Measurements from ENCODE around the gene FAM78A.

Gene FAM78A

DNA sequence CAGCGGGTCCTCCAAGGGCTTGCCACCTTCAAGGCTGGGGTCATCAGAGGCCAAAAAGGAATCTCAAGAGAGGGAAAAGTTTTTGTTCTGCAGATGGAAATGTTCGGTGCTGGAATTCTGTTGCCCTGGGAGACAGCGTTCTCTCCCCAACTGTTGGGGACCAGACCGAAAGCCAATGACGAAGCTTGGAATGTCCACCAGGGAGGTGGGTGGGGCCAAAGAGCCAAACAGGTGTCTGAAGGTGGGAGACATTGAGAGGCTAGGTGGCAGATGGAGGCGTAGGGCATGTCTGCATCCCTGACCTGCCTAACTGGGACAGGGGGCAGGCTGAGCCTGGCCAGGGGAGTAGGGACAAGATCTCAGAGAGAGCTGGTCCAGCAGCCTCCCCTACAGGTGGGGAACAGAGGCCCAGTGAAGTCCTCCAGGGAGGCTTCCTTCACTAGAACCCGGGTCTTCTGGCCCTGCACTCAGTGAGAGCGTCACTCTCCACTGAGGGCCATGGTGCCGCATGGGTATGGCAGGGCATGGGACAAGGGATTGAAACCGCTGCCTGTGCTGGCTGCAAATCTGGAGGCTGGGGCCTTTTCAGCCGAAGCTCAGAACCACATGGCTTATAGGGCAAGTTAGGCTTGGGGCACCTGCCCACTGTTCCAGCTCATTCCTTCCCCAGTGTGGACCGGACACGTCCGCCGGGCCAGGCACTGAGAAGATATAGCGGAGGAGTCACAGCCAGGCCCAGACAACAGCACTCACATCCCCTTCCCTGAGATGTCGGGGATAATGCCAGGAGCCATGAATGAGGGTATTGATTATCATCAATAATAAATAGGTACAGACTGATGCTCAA lies 5.0 kb upstream of the FAM78A start:
- 88 to 91% methylated on average over 17 of the region's 17 CpGs for WGBS, 2 experiments
- Histone ChIP-seq H3K36me3 (ENCODE audit: control insufficient read depth, insufficient read depth, low read length) (no peaks in the 10 kb centered on the region), H3K27me3 (ENCODE audit: control insufficient read depth, insufficient read depth, low read length, poor library complexity, severe bottlenecking) (peaks cover 44% of the 10 kb centered on the region), H3K4me3 (ENCODE audit: insufficient read depth, low read depth, low read length) (no peak overlapping the region), H3K9me3 (ENCODE audit: control insufficient read depth, low read length) (no peaks in the 10 kb centered on the region), H3K4me1 (ENCODE audit: control insufficient read depth, insufficient read depth, low read length) (no peaks in the 10 kb centered on the region), H3K27ac (ENCODE audit: insufficient read depth, low read depth, low read length, poor library complexity, severe bottlenecking) (no peak overlapping the region)

DNA sequence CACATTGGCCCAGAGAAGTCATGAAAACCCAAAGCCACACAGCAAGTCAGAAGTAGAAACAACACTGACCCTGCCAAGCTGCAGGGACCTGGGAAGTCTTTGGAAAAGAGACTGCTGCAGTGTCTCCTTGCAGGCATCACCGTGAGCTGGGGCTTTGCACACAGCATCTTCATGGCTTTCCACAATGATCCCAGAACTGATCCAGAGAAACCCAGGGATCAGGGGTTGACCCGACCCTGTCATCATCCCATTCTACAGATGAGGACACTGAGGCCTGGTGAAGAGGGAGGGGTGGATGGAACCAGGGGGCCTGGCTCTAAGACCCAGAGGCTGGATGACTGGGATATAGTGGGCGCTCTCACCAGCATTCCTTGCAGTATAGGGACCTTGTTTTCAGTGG lies 4.3 kb upstream of the FAM78A start:
- H3K4me3 ChIP-seq (ENCODE audit: insufficient read depth, low read depth, low read length), result no peak overlapping the region
- 86 to 89% methylated on average over 3 of the region's 3 CpGs for WGBS, 2 experiments
- no peaks in the 10 kb centered on the region for H3K36me3 ChIP-seq (ENCODE audit: control insufficient read depth, insufficient read depth, low read length)
- H3K27ac ChIP-seq (ENCODE audit: insufficient read depth, low read depth, low read length, poor library complexity, severe bottlenecking), result no peak overlapping the region
- no peaks in the 10 kb centered on the region for H3K9me3 ChIP-seq (ENCODE audit: control insufficient read depth, low read length)
- H3K4me1 ChIP-seq (ENCODE audit: control insufficient read depth, insufficient read depth, low read length), result no peaks in the 10 kb centered on the region
- H3K27me3 ChIP-seq (ENCODE audit: control insufficient read depth, insufficient read depth, low read length, poor library complexity, severe bottlenecking), result peaks cover 51% of the 10 kb centered on the region

DNA sequence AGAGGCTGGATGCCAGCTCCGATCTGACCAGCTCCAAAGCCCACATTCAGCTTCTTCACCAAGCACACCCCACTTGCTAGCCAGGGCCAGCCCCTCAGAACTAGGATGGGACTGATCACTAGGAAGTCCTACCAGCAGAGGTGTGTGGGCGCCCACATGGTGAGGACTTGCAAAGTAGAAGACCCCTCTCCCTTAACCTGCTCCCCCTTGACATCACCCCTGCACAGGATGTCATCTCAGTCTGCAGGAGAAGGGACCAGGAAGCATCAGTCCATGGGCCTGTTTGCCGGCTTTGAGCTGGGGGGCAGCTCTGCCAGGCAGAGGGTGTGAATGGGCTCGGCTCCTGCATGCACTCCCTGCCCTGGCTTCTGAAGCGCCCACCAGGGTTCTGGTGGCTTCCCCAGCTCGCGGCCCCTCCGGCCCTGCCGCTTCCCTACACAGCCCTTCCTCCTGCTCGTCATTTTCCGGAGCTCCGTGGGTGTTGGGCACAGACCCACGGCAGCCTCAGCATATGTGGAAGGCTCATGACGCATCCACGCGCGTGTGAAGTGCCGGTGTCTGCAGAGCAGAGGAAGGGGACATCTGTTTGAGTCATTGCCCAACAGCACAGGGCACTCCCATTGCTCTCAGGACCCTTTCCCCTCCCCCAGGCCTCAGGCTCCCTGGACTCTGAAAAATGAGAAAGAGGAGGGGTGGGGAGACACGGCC lies 3.7 kb upstream of the FAM78A start:
- 86 to 90% methylated on average over 19 of the region's 19 CpGs for WGBS, 2 experiments
- H3K27me3 ChIP-seq (ENCODE audit: control insufficient read depth, insufficient read depth, low read length, poor library complexity, severe bottlenecking), result peaks cover 56% of the 10 kb centered on the region

DNA sequence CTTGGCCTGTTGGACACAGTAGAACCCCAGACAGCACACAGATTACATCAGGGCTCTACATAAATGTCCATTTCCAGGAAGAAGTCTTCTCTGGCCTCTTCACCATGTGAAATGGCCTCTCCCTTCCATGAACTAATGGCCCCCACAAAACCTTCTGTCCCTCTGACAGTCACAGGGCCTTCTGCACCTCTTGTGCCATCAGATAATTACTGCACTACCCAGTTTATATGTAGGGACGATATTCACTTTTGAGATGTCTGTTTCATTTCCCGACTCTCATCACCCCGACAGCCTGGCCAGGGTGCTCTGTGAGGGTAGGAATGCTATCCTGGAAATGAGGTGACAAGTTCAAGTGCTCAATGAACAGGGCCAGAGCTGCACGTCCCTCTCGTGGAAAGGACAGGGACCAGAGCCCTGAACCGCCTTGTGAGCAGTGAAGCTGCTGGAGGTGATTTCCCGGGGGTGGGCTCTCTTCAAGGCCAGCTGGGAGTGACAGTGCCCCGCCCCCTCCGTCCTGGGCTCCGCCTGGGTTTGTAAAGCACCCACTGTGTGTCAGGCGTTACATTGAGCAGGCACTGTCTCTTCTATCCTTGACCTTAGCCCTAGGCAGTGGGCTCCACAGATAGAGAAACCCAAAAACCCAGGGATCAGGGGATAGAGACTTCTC lies 3.0 kb upstream of the FAM78A start:
- 78 to 81% methylated on average over 11 of the region's 11 CpGs for WGBS, 2 experiments
- H3K4me1 ChIP-seq (ENCODE audit: control insufficient read depth, insufficient read depth, low read length), result peaks cover 9% of the 10 kb centered on the region
- no peak overlapping the region for H3K27ac ChIP-seq (ENCODE audit: insufficient read depth, low read depth, low read length, poor library complexity, severe bottlenecking)
- no peaks in the 10 kb centered on the region for H3K9me3 ChIP-seq (ENCODE audit: control insufficient read depth, low read length)
- no peak overlapping the region for H3K4me3 ChIP-seq (ENCODE audit: insufficient read depth, low read depth, low read length)
- H3K27me3 ChIP-seq (ENCODE audit: control insufficient read depth, insufficient read depth, low read length, poor library complexity, severe bottlenecking), result peaks cover 59% of the 10 kb centered on the region
- H3K36me3 ChIP-seq (ENCODE audit: control insufficient read depth, insufficient read depth, low read length), result no peaks in the 10 kb centered on the region

More for the DNA sequence above, 3.7 kb upstream of the FAM78A start:
- no peak overlapping the region for H3K27ac ChIP-seq (ENCODE audit: insufficient read depth, low read depth, low read length, poor library complexity, severe bottlenecking)
- no peak overlapping the region for H3K4me3 ChIP-seq (ENCODE audit: insufficient read depth, low read depth, low read length)
- H3K9me3 ChIP-seq (ENCODE audit: control insufficient read depth, low read length), result no peaks in the 10 kb centered on the region
- H3K4me1 ChIP-seq (ENCODE audit: control insufficient read depth, insufficient read depth, low read length), result peaks cover 2% of the 10 kb centered on the region
- no peaks in the 10 kb centered on the region for H3K36me3 ChIP-seq (ENCODE audit: control insufficient read depth, insufficient read depth, low read length)

DNA sequence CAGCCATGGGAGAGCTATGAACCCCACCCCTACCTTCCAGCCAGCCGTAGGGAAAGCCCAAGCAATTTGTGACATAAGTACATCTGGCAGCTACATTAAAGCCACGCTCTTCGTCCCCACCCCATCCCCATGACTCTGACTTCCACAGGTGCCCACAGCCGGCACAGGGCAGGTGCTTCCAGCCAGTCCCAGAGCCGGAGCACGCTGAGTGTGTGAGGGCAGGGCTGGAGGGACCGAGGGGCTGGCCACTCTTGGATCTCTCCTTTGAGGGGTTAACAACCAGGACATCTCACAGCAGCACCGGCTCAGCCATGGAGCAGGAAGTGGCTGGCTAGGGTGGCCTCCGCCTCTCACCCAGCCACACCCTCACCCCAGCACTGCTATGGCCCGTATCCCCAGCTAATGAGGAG lies 2.4 kb upstream of the FAM78A start:
- WGBS, 2 experiments, result 81 to 84% methylated on average over 10 of the region's 10 CpGs
- H3K9me3 ChIP-seq (ENCODE audit: control insufficient read depth, low read length), result no peaks in the 10 kb centered on the region
- peaks cover 59% of the 10 kb centered on the region for H3K27me3 ChIP-seq (ENCODE audit: control insufficient read depth, insufficient read depth, low read length, poor library complexity, severe bottlenecking)
- no peaks in the 10 kb centered on the region for H3K36me3 ChIP-seq (ENCODE audit: control insufficient read depth, insufficient read depth, low read length)
- H3K4me3 ChIP-seq (ENCODE audit: insufficient read depth, low read depth, low read length), result no peak overlapping the region
- H3K4me1 ChIP-seq (ENCODE audit: control insufficient read depth, insufficient read depth, low read length), result peaks cover 15% of the 10 kb centered on the region
- no peak overlapping the region for H3K27ac ChIP-seq (ENCODE audit: insufficient read depth, low read depth, low read length, poor library complexity, severe bottlenecking)

DNA sequence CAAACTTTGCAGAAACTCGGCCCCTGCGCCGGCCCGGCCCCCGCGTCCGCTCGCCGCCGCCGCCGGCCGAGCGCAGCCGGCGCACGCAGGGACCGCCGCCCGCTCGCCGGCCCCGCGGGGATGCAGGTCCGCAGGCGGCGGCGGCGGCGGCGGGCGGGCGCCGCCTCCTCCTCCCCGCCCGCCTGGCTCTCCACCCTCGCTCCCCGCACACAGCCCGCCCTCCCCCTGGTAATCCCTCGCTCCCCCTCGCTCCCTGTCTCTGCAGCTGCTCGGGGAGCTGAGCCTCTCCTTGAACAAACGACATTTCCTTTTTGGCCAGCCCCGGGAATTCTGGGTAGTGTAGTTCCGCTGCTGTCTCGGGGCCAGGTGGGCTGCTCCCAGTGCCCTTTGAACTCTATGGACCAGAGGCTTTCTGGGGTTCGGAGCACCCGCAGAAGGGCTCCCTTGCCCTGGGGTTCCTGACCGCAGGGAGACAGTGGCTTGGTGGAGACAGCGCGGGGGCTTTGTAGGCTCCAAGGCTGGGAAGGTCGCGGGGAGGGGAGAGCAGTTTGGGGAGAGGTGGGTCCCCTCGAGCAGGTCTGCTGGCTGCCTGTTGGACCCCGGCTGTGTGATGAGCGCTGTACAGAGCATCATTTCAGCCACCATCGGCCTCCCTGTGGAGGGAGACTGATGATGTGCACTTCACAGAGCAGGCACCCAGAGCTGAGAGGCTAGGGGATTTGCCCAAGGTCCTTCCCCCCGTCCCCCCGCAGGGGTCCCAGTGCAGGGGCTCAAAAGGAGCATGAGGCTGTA lies 1.8 kb upstream of the FAM78A start:
- H3K9me3 ChIP-seq (ENCODE audit: control insufficient read depth, low read length), result no peaks in the 10 kb centered on the region
- peaks cover 54% of the 10 kb centered on the region for H3K27me3 ChIP-seq (ENCODE audit: control insufficient read depth, insufficient read depth, low read length, poor library complexity, severe bottlenecking)
- peaks cover 15% of the 10 kb centered on the region for H3K4me1 ChIP-seq (ENCODE audit: control insufficient read depth, insufficient read depth, low read length)
- H3K36me3 ChIP-seq (ENCODE audit: control insufficient read depth, insufficient read depth, low read length), result no peaks in the 10 kb centered on the region
- peak overlapping the region; percentile 54 for H3K4me3 ChIP-seq (ENCODE audit: insufficient read depth, low read depth, low read length)
- H3K27ac ChIP-seq (ENCODE audit: insufficient read depth, low read depth, low read length, poor library complexity, severe bottlenecking), result no peak overlapping the region
- 13 to 14% methylated on average over 59 of the region's 59 CpGs for WGBS, 2 experiments

DNA sequence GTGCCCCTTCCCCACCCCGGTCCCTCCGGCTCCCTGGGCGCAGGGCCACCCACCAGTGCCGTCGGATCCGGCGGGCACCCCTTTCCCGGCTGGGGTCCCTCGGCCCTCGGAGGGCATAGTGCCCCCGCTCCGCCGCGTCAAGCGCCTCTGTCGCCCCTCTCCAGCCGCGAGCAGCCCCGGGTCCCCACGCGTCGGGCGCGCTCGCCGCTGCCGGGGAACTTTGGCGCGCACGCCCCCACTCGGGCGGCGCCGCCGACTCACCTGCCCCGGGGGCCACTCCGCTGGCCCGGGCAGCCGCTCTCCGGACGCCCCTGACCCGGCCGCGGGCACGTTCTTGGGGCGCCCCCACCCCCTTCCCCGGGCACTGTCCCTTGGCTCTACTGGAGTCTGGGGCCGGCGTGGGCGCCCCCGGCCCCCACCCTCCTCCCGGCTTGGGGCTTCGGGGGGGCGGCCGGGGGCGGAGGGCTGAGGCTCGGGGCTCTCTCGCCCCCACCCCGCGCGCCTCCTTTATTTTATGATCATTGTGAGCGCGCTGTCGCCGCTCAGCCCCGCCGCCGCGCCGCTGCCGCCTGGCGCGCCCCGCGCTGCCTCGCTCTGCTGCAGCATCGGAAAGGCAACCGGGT lies 1.1 kb upstream of the FAM78A start:
- 1% methylated on average over 78 of the region's 78 CpGs for WGBS, 2 experiments
- Histone ChIP-seq H3K4me1 (ENCODE audit: control insufficient read depth, insufficient read depth, low read length) (peaks cover 15% of the 10 kb centered on the region), H3K27ac (ENCODE audit: insufficient read depth, low read depth, low read length, poor library complexity, severe bottlenecking) (no peak overlapping the region), H3K9me3 (ENCODE audit: control insufficient read depth, low read length) (no peaks in the 10 kb centered on the region), H3K27me3 (ENCODE audit: control insufficient read depth, insufficient read depth, low read length, poor library complexity, severe bottlenecking) (peaks cover 47% of the 10 kb centered on the region), H3K4me3 (ENCODE audit: insufficient read depth, low read depth, low read length) (peak overlapping the region; percentile 54), H3K36me3 (ENCODE audit: control insufficient read depth, insufficient read depth, low read length) (no peaks in the 10 kb centered on the region)

DNA sequence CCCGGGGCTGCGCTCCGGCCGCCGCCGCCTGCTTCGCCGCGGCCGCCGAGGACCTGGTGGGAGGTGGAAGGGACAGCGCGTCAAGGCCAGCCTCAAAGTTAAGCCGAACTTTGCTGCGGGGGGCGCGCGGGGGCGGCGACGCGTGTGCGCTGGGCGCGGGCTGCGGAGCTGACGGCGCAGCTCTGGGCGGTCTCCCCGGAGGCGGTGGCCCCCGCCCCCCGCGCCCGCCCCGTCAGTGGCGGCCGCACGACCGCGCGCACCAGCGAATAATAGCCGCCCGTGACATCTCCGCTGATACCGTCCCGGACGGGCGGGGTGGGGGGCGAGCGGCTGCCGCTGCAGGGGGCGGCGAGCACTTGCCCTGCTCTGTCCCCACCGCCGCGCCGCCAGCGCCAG lies 579 bp upstream of the FAM78A start:
- Histone ChIP-seq H3K36me3 (ENCODE audit: control insufficient read depth, insufficient read depth, low read length) (no peaks in the 10 kb centered on the region), H3K4me3 (ENCODE audit: insufficient read depth, low read depth, low read length) (peak overlapping the region; percentile 54), H3K27me3 (ENCODE audit: control insufficient read depth, insufficient read depth, low read length, poor library complexity, severe bottlenecking) (peaks cover 42% of the 10 kb centered on the region), H3K9me3 (ENCODE audit: control insufficient read depth, low read length) (no peaks in the 10 kb centered on the region), H3K27ac (ENCODE audit: insufficient read depth, low read depth, low read length, poor library complexity, severe bottlenecking) (no peak overlapping the region), H3K4me1 (ENCODE audit: control insufficient read depth, insufficient read depth, low read length) (peaks cover 15% of the 10 kb centered on the region)
- WGBS, 2 experiments, result 0 to 1% methylated on average over 60 of the region's 60 CpGs

DNA sequence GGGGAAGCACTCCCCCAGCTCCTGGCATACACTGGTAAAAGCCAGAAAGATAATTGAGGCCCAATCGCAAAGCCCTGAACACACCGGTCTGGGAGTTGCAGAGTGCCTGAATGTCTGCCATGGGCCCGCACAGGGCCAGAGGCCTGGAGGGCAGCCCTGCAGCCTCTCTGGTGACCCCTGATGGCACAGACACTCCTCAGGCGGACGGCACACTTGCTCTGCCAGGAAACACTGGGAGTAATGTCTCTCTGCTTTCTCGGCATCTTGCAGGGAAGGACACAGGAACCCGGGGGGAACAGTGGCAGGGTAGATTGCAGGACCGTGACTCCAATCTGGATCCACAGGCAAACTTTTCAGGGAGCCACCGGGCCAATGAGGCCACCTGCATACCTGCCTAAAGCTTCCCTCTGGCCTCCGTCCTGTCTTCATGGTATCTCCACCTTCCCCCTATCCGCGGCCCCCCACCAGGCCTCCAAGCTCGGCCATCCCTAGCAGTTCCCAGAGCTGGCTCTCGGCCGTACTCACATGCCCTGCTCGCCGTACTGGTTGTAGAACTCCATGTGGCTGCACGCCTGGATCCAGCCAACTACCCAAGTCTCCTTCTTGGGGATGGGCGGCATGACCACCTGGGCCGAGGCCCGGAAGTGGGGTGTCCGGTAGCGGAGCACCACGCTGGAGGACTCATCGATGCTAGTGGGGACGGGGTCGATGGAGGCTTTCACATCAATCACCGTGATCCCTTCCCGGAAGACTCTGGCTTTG lies 797 bp downstream of the FAM78A start:
- WGBS, 2 experiments, result 80 to 82% methylated on average over 29 of the region's 29 CpGs
- Histone ChIP-seq H3K4me3 (ENCODE audit: insufficient read depth, low read depth, low read length) (no peak overlapping the region), H3K27me3 (ENCODE audit: control insufficient read depth, insufficient read depth, low read length, poor library complexity, severe bottlenecking) (peaks cover 28% of the 10 kb centered on the region), H3K9me3 (ENCODE audit: control insufficient read depth, low read length) (no peaks in the 10 kb centered on the region), H3K4me1 (ENCODE audit: control insufficient read depth, insufficient read depth, low read length) (peaks cover 15% of the 10 kb centered on the region), H3K36me3 (ENCODE audit: control insufficient read depth, insufficient read depth, low read length) (no peaks in the 10 kb centered on the region), H3K27ac (ENCODE audit: insufficient read depth, low read depth, low read length, poor library complexity, severe bottlenecking) (no peak overlapping the region)
